ENCODE measurements around the gene LRP1B.

DNA sequence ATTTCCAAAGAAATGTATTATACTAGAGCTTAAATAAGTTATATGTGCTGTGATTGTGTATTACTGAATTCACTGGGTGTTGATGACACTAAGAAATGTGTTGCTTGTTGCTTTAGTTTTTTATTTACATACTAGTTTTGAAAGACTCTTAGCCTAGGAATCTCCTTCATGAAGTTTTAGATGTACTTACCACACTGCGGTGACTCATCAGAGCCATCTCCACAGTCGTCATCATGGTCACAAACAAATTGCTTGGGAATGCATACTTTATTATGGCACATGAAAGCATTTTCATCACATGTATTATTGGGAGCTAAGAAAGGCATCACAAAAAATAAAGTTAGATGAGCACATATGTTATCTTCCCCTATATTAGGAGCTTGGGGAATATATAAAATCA, 1624.2 kb downstream of the LRP1B start:
- TF ChIP-seq CTCF (IDR thresholded peaks at IDR 0.05) (no peak), POLR2A (IDR thresholded peaks at IDR 0.05) (no peak)

Data from tibial nerve (tissue), 3 donors.